CD4-positive, alpha-beta T cell treated with Interleukin-4 for 1 hour (primary cell): Measurements from ENCODE around the gene ERGIC3.
A peak's percentile ranks its signal among the peaks of the same experiment; 100 is the strongest.

Experiments
- DNase-seq, 2 donors: peaks; one replicate each; pipeline ENCODE4 v3.0.0-alpha.2; 2020 to 2022

Gene ERGIC3

GRCh38 chr20:35599776-35600120 lies 57.9 kb downstream of the ERGIC3 start:
- DNase-seq = no peak

GRCh38 chr20:35600176-35600992 lies 58.5 kb downstream of the ERGIC3 start:
- DNase-seq = no peak

GRCh38 chr20:35600993-35601973 lies 59.4 kb downstream of the ERGIC3 start:
- peak; percentile 80 to 83 for DNase-seq

- DNase-seq = no peak
These were observed 60.1 kb downstream of the ERGIC3 start for GRCh38 chr20:35601990-35602389.

- DNase-seq = no peak
These were observed 61.1 kb downstream of the ERGIC3 start for GRCh38 chr20:35602851-35603495.

GRCh38 chr20:35603695-35604448 lies 62.0 kb downstream of the ERGIC3 start:
- no peak for DNase-seq

GRCh38 chr20:35604449-35604747 lies 62.5 kb downstream of the ERGIC3 start:
- DNase-seq = peak; percentile 26

GRCh38 chr20:35606127-35606526 lies 64.2 kb downstream of the ERGIC3 start:
- no peak for DNase-seq
